LNCaP clone FGC (cell line): ENCODE data around the gene GREM2.

Source experiments
- DNase-seq: peaks from one replicate; pipeline ENCODE4 v3.0.0-alpha.2; 2011; ENCODE audit warnings: low read depth
- H3K4me3 ChIP-seq: 2 replicates; pipeline ENCODE4 v1.5.1; 2011; ENCODE audit warnings: mild to moderate bottlenecking, low read depth, low read length, control low read depth
- TF ChIP-seq, protein P1 (sequence below): IDR thresholded peaks from 2 replicates; pipeline ENCODE4 v1.5.1; 2012; ENCODE audit warnings: mild to moderate bottlenecking; ENCODE audit not compliant: control insufficient read depth, insufficient read depth; ENCODE audit errors: extremely low read depth

The GREM2 gene

DNA sequence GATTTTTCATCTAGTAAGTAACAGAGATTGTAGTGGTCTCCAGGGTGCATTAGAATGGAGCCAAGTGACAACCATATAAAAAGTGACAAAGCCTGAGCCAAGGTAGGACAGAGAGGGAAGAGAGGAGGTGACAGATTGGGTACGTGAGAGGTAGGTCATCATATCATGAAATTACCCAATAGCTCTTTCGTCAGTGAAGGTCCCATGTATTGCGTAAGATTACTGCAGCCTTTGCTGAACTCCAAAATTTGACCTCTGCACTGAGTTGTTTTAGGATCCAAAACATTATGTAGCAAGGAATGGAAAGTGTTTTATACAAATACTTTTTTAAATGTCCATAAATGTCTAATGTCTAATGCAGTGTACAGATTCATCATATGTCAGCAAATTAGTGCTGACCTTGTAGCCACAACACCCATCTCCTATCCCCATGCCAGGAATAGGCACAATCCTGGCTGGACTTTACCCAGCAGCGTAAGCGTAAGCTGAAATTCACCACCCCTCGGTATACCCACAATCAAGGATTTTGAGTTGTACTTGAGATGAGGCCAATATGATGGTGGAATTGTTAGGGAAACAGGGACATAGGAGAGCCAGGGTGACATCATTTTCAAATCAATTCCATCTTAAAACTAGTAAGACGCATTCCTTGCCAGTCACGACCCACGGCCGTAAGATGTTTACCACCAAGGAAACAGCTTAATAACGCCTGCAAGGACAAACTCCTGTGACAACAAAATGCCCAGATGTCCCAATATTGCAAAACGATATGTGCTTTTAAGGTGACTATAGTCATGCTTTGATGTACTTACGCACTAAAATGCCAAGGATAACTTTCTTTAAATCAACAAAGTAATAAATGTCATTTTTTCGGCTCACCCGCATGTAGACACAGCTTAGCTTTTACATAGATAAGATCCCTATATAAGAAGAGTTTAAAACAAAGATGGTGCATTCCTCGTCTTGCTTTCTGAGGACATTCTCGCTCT lies 38.1 kb upstream of the GREM2 start:
- no peak overlapping the region for H3K4me3 ChIP-seq
- no peak for DNase-seq
- TF ChIP-seq, protein P1, sequence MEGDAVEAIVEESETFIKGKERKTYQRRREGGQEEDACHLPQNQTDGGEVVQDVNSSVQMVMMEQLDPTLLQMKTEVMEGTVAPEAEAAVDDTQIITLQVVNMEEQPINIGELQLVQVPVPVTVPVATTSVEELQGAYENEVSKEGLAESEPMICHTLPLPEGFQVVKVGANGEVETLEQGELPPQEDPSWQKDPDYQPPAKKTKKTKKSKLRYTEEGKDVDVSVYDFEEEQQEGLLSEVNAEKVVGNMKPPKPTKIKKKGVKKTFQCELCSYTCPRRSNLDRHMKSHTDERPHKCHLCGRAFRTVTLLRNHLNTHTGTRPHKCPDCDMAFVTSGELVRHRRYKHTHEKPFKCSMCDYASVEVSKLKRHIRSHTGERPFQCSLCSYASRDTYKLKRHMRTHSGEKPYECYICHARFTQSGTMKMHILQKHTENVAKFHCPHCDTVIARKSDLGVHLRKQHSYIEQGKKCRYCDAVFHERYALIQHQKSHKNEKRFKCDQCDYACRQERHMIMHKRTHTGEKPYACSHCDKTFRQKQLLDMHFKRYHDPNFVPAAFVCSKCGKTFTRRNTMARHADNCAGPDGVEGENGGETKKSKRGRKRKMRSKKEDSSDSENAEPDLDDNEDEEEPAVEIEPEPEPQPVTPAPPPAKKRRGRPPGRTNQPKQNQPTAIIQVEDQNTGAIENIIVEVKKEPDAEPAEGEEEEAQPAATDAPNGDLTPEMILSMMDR: no peak

GRCh38 chr1:240646571-240647240 lies 34.8 kb upstream of the GREM2 start:
- H3K4me3 ChIP-seq: no peak overlapping the region
- DNase-seq: no peak
- TF ChIP-seq, protein P1: no peak

DNA sequence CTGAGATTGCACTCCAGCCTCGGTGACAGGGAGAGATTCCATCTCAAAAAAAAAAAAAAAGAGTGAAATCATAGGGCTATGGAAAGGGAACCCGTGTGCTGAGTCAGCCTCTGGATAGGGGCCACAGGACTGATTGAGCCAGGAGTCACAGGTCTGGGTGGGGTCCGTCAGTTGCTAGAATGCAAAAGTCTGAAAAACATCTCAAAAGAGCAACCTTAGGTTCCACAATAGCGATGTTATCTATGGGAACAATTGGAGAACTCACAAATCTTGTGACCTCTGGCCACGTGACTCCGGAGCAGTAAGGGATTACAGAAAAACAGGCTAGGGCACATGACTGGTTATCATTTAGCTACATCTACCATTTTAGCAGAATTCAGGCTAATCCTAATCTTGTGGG lies 32.8 kb upstream of the GREM2 start:
- TF ChIP-seq, protein P1: no peak
- no peak for DNase-seq
- no peak overlapping the region for H3K4me3 ChIP-seq

GRCh38 chr1:240635466-240636256 lies 23.7 kb upstream of the GREM2 start:
- no peak for DNase-seq
- H3K4me3 ChIP-seq: no peak overlapping the region
- TF ChIP-seq, protein P1: no peak

- no peak overlapping the region for H3K4me3 ChIP-seq
- no peak for DNase-seq
- TF ChIP-seq, protein P1: no peak
These were observed 18.5 kb upstream of the GREM2 start for GRCh38 chr1:240630409-240630808.

DNA sequence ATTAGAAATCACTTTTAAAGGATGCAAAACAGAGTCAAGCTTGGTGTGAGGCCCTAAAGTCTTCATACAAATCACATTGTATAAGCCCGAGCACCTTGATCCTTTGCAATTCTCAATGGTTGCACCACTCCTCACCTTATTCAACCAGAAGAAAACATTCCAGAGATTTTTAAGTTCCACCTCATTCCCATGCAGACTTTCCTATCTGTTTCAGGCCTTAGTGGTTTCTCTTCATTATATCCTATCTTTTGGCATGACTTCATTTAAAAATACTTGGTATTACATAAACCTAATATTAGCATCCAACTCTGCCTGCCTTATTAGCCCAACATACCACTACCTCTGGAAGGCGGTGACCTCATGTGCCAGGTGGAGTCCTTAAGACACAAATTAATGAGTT lies 9.3 kb upstream of the GREM2 start:
- no peak overlapping the region for H3K4me3 ChIP-seq
- DNase-seq: no peak
- TF ChIP-seq, protein P1: no peak
